DOHH2 (cell line): ENCODE data around the gene ANKRD37.

ENCODE experiments used
- H3F3A ChIP-seq: fragments of 200-600 bp; sonication (generic), shearing (Covaris generic); 2 replicates; pipeline ENCODE4 v1.6.0; 2016; ENCODE audit warnings: antibody characterized with exemption, mild to moderate bottlenecking; ENCODE audit not compliant: control insufficient read depth, insufficient read depth
- H3K27ac ChIP-seq: fragments of 200-600 bp; sonication (generic); 2 replicates; pipeline ENCODE4 v1.5.1; 2014; ENCODE audit warnings: low read depth, mild to moderate bottlenecking, low read length, moderate library complexity
- H3K27me3 ChIP-seq: fragments of 200-600 bp; sonication (generic); 2 replicates; pipeline ENCODE4 v1.6.1; 2014; ENCODE audit warnings: mild to moderate bottlenecking, low read length, mixed read lengths; ENCODE audit not compliant: control insufficient read depth
- H3K36me3 ChIP-seq: fragments of 200-600 bp; sonication (generic); 2 replicates; pipeline ENCODE4 v1.6.1; 2014; ENCODE audit warnings: mild to moderate bottlenecking, low read length, moderate library complexity, mixed read lengths; ENCODE audit not compliant: control insufficient read depth
- H3K4me1 ChIP-seq: fragments of 200-600 bp; sonication (generic); 2 replicates; pipeline ENCODE4 v1.6.1; 2014; ENCODE audit warnings: mild to moderate bottlenecking, low read length, mixed read lengths; ENCODE audit not compliant: control insufficient read depth
- H3K4me2 ChIP-seq: fragments of 200-600 bp; sonication (generic); 2 replicates; pipeline ENCODE4 v1.6.0; 2014; ENCODE audit warnings: mild to moderate bottlenecking, low read length, moderate library complexity
- H3K4me3 ChIP-seq: fragments of 200-600 bp; sonication (generic); 2 replicates; pipeline ENCODE4 v1.5.1; 2014; ENCODE audit warnings: mild to moderate bottlenecking, low read length, mixed read lengths
- H3K79me2 ChIP-seq: fragments of 200-600 bp; sonication (generic); 2 replicates; pipeline ENCODE4 v1.6.1; 2014; ENCODE audit warnings: mild to moderate bottlenecking, low read length, mixed read lengths; ENCODE audit not compliant: control insufficient read depth
- H3K9me2 ChIP-seq: fragments of 200-600 bp; sonication (generic); replicated peaks from 2 replicates; pipeline ENCODE4 v1.6.1; 2014; ENCODE audit warnings: mild to moderate bottlenecking, low read length, mixed read lengths; ENCODE audit not compliant: control insufficient read depth
- H3K9me3 ChIP-seq: fragments of 200-600 bp; sonication (generic); 2 replicates; pipeline ENCODE4 v1.6.1; 2014; ENCODE audit warnings: antibody characterized with exemption, low read length, mixed read lengths; ENCODE audit not compliant: control insufficient read depth, insufficient read depth
- H4K20me1 ChIP-seq: fragments of 200-600 bp; sonication (generic); 2 replicates; pipeline ENCODE4 v1.6.0; 2014; ENCODE audit warnings: low read depth, mild to moderate bottlenecking, antibody characterized with exemption, low read length, moderate library complexity; ENCODE audit not compliant: control insufficient read depth, insufficient read depth
- CTCF ChIP-seq: fragments of 200-600 bp; sonication (generic); IDR thresholded peaks from one replicate; pipeline ENCODE4 v1.5.1; 2014; ENCODE audit warnings: antibody characterized with exemption, mild to moderate bottlenecking, low read depth, low read length; ENCODE audit not compliant: poor library complexity, severe bottlenecking
- EZH2phosphoT487 ChIP-seq: fragments of 200-600 bp; sonication (generic); IDR thresholded peaks from 2 replicates; pipeline ENCODE4 v1.6.1; 2017; ENCODE audit warnings: borderline replicate concordance, mild to moderate bottlenecking, antibody characterized with exemption, low read length, moderate library complexity, mixed read lengths

Gene ANKRD37

GRCh38 chr4:185392156-185392555, 4.5 kb upstream of the ANKRD37 start:
- Histone ChIP-seq H3K9me2 (no peaks in the 10 kb centered on the region), H3K36me3 (peaks cover 3% of the 10 kb centered on the region), H3K9me3 (no peaks in the 10 kb centered on the region), H3K79me2 (peaks cover 18% of the 10 kb centered on the region), H3F3A (peaks cover 12% of the 10 kb centered on the region), H3K27ac (no peak overlapping the region), H3K4me3 (no peak overlapping the region), H3K27me3 (no peaks in the 10 kb centered on the region), H3K4me1 (peaks cover 31% of the 10 kb centered on the region), H4K20me1 (no peaks in the 10 kb centered on the region), H3K4me2 (no peak overlapping the region)
- TF ChIP-seq CTCF (no peak), EZH2phosphoT487 (no peak)

- Histone ChIP-seq H4K20me1 (no peaks in the 10 kb centered on the region), H3K27me3 (no peaks in the 10 kb centered on the region), H3F3A (peaks cover 15% of the 10 kb centered on the region), H3K4me1 (peaks cover 51% of the 10 kb centered on the region), H3K4me3 (peak overlapping the region; percentile 78), H3K9me2 (no peaks in the 10 kb centered on the region), H3K9me3 (no peaks in the 10 kb centered on the region), H3K27ac (peak overlapping the region; percentile 67), H3K4me2 (peak overlapping the region; percentile 78), H3K36me3 (peaks cover 26% of the 10 kb centered on the region), H3K79me2 (peaks cover 19% of the 10 kb centered on the region)
- TF ChIP-seq EZH2phosphoT487 (no peak), CTCF (no peak)
These were observed 1.9 kb upstream of the ANKRD37 start for GRCh38 chr4:185394568-185395237.

- peak within 1 kb of the TSS; percentile 78 for H3K4me3 ChIP-seq
- H3K9me3 ChIP-seq: no peaks in the 10 kb centered on the region
- peaks cover 19% of the 10 kb centered on the region for H3K79me2 ChIP-seq
- no peaks in the 10 kb centered on the region for H3K9me2 ChIP-seq
- H3K27me3 ChIP-seq: no peaks in the 10 kb centered on the region
- peaks cover 32% of the 10 kb centered on the region for H3K36me3 ChIP-seq
- peak within 1 kb of the TSS; percentile 67 for H3K27ac ChIP-seq
- peaks cover 51% of the 10 kb centered on the region for H3K4me1 ChIP-seq
- peak within 1 kb of the TSS; percentile 78 for H3K4me2 ChIP-seq
- H4K20me1 ChIP-seq: no peaks in the 10 kb centered on the region
- peaks cover 15% of the 10 kb centered on the region for H3F3A ChIP-seq
- TF ChIP-seq EZH2phosphoT487 (no peak), CTCF (no peak)
These were observed 1.2 kb upstream of the ANKRD37 start, which contains the start of gene LRP2BP for GRCh38 chr4:185395238-185395955. LRP2BP (minus strand) TSS chr4:185395924; CDS start chr4:185378186, 17,738 bp downstream.
